ENCODE results near the gene RNF152.
A peak's percentile ranks its signal among the peaks of the same experiment; 100 is the strongest.

Gene RNF152

DNA sequence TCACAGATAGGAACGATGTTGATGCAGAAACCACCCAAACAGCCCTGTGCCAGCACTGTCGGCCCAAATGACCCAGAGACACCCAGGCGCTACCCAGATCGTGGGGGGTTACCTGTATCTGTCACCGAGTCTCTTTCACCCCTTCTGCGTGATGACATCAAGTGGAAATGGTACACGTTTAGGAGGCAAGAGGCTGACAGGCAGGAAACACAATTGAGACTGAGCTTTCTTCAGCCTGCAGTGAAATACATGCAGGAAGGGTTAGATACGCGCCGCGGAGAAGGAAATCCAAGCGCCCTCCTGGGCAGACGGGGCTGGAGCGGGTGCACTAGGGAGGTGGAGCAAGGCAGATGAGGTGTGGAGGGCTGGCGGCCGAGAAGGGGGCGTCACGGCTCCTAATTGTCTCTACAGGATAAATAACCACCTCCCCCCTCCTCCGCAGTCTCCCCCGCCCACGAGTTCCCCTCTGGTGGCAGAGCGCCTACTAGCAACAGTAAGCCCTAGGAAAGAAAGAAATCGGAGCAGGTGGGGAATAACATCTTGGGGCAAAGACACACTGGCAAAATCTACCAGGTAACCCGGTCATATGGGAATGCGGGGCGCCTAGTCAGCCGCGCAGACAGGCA, at the start of gene RNF152:
Gene RNF152, minus strand, starts transcription at position 325 of the 626 bp plus-strand sequence. CDS start 76,544 bp downstream, outside the sequence.
- DNase-seq (ENCODE audit: low read depth): peak; percentile 38

GRCh38 chr18:61941948-61942471, 49.2 kb upstream of the RNF152 start:
- no peak for DNase-seq (ENCODE audit: low read depth)

GRCh38 chr18:61939046-61939674, 46.4 kb upstream of the RNF152 start:
- no peak for DNase-seq (ENCODE audit: low read depth)

DNA sequence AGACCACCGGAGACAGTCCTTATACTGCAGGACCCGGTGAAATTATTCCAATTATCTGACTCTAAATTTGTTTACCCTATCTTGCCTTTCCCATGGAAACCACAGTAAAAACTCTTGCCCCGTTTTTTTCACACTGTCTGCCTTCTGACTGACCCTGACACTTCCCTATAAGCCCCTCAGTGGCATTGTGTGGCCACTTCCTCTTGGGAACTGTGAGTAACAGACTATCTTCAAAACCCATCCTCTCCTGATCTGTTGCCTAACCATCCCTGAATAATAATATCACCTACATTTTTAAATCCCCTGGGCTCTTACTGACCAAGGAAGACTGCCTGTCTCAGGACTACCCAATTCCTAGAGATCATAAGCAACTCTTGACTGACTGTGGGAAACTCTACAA, 42.6 kb upstream of the RNF152 start:
- DNase-seq (ENCODE audit: low read depth): no peak

- DNase-seq (ENCODE audit: low read depth): no peak
These were observed 39.0 kb upstream of the RNF152 start for GRCh38 chr18:61931654-61932379.

GRCh38 chr18:61929881-61930640, 37.3 kb upstream of the RNF152 start:
- DNase-seq (ENCODE audit: low read depth): no peak

- no peak for DNase-seq (ENCODE audit: low read depth)
These were observed 33.7 kb upstream of the RNF152 start for GRCh38 chr18:61926532-61926931.

DNA sequence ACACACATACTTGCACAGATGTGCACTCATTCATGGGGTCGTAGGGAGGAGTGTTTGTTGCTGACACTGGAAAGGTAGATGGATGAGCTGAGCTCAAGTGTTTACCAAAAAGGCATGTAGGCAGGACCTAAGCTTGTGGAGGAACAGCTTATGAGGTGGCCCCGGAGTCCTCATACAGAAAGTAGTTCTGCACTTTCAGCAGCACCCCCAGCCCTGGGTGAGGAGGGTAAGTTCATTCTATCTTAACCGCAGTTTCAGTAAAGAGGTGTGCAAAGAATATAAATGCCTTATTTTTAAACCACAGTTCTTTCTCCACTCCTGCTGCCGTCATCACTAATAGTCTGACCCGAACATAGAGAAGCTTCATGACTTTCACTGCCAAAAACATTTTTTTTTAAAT, 31.7 kb upstream of the RNF152 start:
- DNase-seq (ENCODE audit: low read depth): no peak

DNA sequence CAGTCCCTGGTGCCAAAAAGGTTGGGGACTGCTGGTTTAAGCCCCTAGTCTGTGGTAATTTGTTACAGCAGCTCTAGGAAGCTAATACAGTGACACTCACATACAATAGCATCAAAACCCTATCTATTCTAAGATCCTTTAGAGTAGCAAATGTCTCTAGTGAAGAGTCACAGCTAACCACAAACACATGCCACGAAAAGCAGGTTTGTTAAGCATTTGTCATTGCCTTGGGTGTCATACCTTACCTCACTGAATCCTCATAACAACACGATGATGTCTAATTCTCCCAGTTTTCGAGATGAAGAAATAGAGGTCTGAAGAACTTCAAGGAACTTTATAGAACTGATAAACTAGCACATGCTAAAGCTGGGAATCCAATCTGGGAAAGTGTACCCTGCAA, 29.6 kb upstream of the RNF152 start:
- DNase-seq (ENCODE audit: low read depth): no peak

GRCh38 chr18:61921621-61922235, 28.9 kb upstream of the RNF152 start:
- DNase-seq (ENCODE audit: low read depth): no peak

- peak; percentile 22 for DNase-seq (ENCODE audit: low read depth)
These were observed 25.0 kb upstream of the RNF152 start for GRCh38 chr18:61917818-61918217.

DNA sequence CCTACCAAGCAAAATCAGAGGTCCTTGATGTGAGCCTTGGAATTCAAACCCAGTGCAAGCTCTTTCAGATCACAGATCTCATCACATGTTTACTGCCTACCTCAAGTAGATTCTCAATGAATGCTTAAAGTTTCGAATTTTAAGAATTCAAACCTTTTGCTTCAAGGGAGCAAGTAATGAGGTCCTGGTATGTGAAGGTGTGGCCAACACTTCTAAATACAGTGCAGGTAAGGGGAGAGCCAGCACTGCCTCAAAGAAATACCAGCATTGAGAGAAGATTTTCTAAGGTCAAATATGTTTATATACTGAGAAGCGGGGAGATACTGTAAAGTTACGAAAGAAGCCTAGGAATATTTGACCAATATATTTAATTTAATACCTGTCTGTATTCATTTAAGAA, 19.7 kb upstream of the RNF152 start:
- DNase-seq (ENCODE audit: low read depth): no peak

- DNase-seq (ENCODE audit: low read depth): no peak
These were observed 17.3 kb upstream of the RNF152 start for GRCh38 chr18:61910101-61910500.

DNA sequence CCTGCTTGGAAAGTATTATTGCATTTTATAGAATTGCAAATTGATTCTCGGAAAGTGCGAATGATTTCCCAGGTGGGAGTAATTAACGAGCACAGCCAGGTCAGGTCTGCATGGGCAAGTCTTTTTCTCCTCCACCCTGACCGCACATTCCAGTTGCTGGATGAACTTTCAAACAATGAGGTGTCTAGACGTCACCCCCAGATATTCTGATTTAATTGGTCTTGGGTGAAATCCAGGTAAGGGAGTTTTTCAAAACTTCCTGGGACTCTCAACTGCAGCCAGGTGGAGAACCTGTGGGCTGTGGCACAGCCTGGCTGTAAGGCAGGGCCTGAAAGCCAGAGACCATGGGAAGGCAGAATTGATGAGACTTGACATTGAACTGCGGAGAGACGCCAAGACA, 15.9 kb upstream of the RNF152 start:
- no peak for DNase-seq (ENCODE audit: low read depth)

DNA sequence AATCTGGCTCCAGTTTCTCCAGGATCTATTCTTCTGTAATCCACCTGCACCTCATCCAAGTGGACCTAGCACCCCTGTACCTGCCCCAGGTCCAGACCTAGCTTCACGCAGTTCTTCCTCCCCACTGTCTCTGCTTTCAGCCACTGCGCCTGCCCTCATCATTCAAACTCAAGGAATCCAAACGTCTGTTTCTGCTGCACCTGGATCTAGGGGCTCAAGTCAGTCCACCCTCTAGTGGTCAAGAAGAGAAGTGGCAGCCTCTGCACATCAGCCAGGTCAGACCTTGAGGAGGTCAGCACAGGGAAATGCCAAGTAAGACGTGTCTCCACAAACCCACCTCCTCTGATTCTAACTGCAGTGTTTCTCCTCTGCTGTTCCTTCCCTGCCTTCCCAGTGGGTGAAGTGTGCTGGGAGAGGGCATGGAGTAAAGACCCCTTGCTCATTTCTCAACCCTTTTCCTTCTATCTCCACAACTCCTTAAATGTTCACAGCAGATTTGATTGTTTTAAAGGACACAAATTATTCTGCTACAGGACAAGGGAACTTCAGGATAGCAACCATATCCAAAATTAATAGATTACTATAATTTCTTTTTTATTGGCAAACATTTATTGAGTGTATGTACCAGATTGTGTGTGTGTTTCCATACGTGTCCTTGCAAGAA, 8.6 kb upstream of the RNF152 start:
- peak; percentile 59 for DNase-seq (ENCODE audit: low read depth)

DNA sequence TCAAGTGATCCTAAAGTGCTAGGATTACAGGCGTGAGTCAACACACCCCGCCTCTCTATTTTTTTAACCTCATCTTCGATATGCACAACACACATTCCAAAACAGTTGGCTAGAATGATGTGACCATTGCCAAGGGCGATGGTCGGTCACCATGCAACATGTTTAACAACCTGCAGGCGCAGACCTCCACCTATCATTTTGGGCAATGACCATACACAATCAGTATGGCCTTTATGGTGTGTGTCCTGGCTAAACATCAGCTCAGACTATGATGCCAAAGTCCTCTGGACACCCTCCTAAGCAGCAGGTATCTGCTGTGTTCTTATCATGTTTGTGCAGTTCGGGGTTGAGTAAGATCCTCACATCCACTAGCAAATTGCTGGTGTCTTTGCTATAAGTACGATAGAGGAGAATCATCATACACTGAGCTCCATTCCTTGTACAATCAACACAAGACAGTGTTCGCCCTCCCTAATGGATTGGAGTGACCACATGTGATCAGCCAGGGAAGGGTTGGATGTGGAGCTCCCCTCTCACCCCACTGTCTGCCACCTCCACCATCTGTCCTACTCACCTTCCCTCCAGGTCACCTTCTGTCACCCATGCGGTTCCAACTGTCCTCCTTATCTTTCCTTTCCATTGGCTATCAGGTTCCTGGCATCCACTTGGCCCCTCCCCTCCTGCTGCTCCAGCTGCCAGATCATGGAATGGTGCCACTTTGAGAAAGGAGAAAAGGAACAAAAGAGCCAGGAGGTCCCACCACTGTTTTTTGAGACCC, 7.9 kb upstream of the RNF152 start:
- DNase-seq (ENCODE audit: low read depth): no peak

GRCh38 chr18:61898640-61899101, 5.9 kb upstream of the RNF152 start:
- DNase-seq (ENCODE audit: low read depth): no peak

GRCh38 chr18:61896757-61897156, 4.0 kb upstream of the RNF152 start:
- DNase-seq (ENCODE audit: low read depth): peak; percentile 59

DNA sequence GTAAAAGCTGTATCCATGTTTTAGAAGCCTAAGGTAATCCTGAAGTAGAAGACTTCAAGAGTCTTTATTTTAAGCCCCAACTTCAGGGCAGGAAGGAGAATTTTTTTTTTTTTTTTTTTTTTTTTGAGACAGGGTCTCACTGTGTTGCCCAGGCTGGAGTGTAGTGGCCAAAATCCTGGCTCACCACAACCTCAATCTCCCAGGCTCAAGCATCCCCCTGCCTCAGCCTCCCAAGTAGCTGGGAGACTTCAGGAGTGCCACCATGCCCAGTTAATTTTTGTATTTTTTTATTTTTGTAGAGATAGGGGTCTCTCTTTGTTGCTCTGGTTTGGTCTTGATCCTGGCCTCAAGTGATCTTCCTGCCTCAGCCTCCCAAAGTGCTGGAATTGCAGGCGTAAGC, 3.3 kb upstream of the RNF152 start:
- DNase-seq (ENCODE audit: low read depth): no peak

GRCh38 chr18:61894751-61895524, 2.1 kb upstream of the RNF152 start:
- no peak for DNase-seq (ENCODE audit: low read depth)
